ENCODE data around the gene IFT20.

GRCh38 chr17:28306954-28307401 lies 28.3 kb downstream of the IFT20 start:
- TF ChIP-seq CTCF (IDR thresholded peaks at IDR 0.05; ENCODE audit: low read depth, low read length) (no peak), EZH2phosphoT487 (IDR thresholded peaks at IDR 0.05; ENCODE audit: low read depth) (no peak)
